Jurkat, Clone E6-1 (cell line): ENCODE measurements around the gene EIF2B5. TPM values are rescaled to one million over a fixed set of nuclear protein-coding genes. Genes with fewer than 3 reads are reported as not detected.
A peak's percentile ranks its signal among the peaks of the same experiment; 100 is the strongest.
"Not testable (repeated sequence)": the region's sequence is repeated elsewhere in the genome, so short reads cannot be mapped to it uniquely, and the experiment has no call there.

Experiments
- DNase-seq: peaks from one replicate; pipeline ENCODE4 v3.0.0-alpha.2; 2011; ENCODE audit warnings: low read depth, low spot score
- H3K4me3 ChIP-seq: 2 replicates; pipeline ENCODE4 v1.5.1; 2011; ENCODE audit warnings: mild to moderate bottlenecking, low read length, control low read depth, moderate library complexity
- polyA plus RNA-seq: library from polyadenylated mRNA; unstranded; fragments of >200 nt; gene quantifications from one replicate; pipeline ENCODE4 v1.2.1, GENCODE V29; 2012; ENCODE audit warnings: missing spikeins; ENCODE audit not compliant: insufficient read length, insufficient read depth

EIF2B5 gene
- 76.1 TPM for polyA plus RNA-seq

GRCh38 chr3:184135149-184135910 is at the start of gene EIF2B5:
TSS of gene EIF2B5 (plus strand) at chr3:184135358. CDS start at chr3:184135386, 28 bp downstream.
- peak within 1 kb of the TSS; percentile 99 for H3K4me3 ChIP-seq
- DNase-seq = peak; percentile 94

- DNase-seq = peak; percentile 28
- no peak overlapping the region for H3K4me3 ChIP-seq
Measured at GRCh38 chr3:184085389-184085852, 49.7 kb upstream of the EIF2B5 start.

- no peak overlapping the region for H3K4me3 ChIP-seq
- no peak for DNase-seq
Measured at GRCh38 chr3:184092199-184092598, 43.0 kb upstream of the EIF2B5 start.

GRCh38 chr3:184096811-184097383 is 38.3 kb upstream of the EIF2B5 start, which contains the start of gene HTR3E:
TSS of gene HTR3E (plus strand) at chr3:184097064. CDS start at chr3:184097530, 466 bp downstream.
- DNase-seq = no peak
- H3K4me3 ChIP-seq = no peak within 1 kb of the TSS

- no peak for DNase-seq
- H3K4me3 ChIP-seq = no peak overlapping the region
Measured at GRCh38 chr3:184097556-184097955, 37.6 kb upstream of the EIF2B5 start.

GRCh38 chr3:184099806-184100686 is 35.1 kb upstream of the EIF2B5 start:
- no peak overlapping the region for H3K4me3 ChIP-seq
- DNase-seq = no peak

GRCh38 chr3:184110316-184110725 is 24.8 kb upstream of the EIF2B5 start:
- no peak for DNase-seq
- H3K4me3 ChIP-seq = no peak overlapping the region

GRCh38 chr3:184116017-184116416 is 19.1 kb upstream of the EIF2B5 start:
- no peak for DNase-seq
- H3K4me3 ChIP-seq = no peak overlapping the region

GRCh38 chr3:184117636-184118035 is 17.5 kb upstream of the EIF2B5 start:
- H3K4me3 ChIP-seq = no peak overlapping the region
- no peak for DNase-seq

GRCh38 chr3:184121031-184121430 is 14.1 kb upstream of the EIF2B5 start:
- not testable (repeated sequence) for H3K4me3 ChIP-seq
- DNase-seq = peak; percentile 17

- no peak overlapping the region for H3K4me3 ChIP-seq
- no peak for DNase-seq
Measured at GRCh38 chr3:184126006-184126405, 9.2 kb upstream of the EIF2B5 start.

GRCh38 chr3:184129012-184129411 is 6.1 kb upstream of the EIF2B5 start:
- H3K4me3 ChIP-seq = no peak overlapping the region
- no peak for DNase-seq

GRCh38 chr3:184132945-184133344 is 2.2 kb upstream of the EIF2B5 start:
- no peak for DNase-seq

GRCh38 chr3:184133840-184134745 is 1.1 kb upstream of the EIF2B5 start:
- DNase-seq = peak; percentile 6

More at GRCh38 chr3:184132945-184133344, 2.2 kb upstream of the EIF2B5 start:
- no peak overlapping the region for H3K4me3 ChIP-seq

GRCh38 chr3:184134746-184135148 is 411 bp upstream of the EIF2B5 start:
- no peak for DNase-seq

More at GRCh38 chr3:184133840-184134745, 1.1 kb upstream of the EIF2B5 start:
- peak overlapping the region; percentile 99 for H3K4me3 ChIP-seq

GRCh38 chr3:184135911-184136260 is 728 bp downstream of the EIF2B5 start:
- DNase-seq = no peak

More at GRCh38 chr3:184134746-184135148, 411 bp upstream of the EIF2B5 start:
- H3K4me3 ChIP-seq = peak overlapping the region; percentile 99

GRCh38 chr3:184140436-184140835 is 5.3 kb downstream of the EIF2B5 start:
- DNase-seq = no peak
- no peak overlapping the region for H3K4me3 ChIP-seq

More at GRCh38 chr3:184135911-184136260, 728 bp downstream of the EIF2B5 start:
- peak overlapping the region; percentile 99 for H3K4me3 ChIP-seq

GRCh38 chr3:184142199-184142598 is 7.0 kb downstream of the EIF2B5 start:
- DNase-seq = no peak
- H3K4me3 ChIP-seq = no peak overlapping the region
